Measurements from ENCODE around the gene AURKB. TPM values are rescaled to one million over a fixed set of nuclear protein-coding genes. Genes with fewer than 3 reads are reported as not detected.

Gene AURKB
- total RNA-seq, 1 donor from 2014 or later = 15.7 TPM

DNA sequence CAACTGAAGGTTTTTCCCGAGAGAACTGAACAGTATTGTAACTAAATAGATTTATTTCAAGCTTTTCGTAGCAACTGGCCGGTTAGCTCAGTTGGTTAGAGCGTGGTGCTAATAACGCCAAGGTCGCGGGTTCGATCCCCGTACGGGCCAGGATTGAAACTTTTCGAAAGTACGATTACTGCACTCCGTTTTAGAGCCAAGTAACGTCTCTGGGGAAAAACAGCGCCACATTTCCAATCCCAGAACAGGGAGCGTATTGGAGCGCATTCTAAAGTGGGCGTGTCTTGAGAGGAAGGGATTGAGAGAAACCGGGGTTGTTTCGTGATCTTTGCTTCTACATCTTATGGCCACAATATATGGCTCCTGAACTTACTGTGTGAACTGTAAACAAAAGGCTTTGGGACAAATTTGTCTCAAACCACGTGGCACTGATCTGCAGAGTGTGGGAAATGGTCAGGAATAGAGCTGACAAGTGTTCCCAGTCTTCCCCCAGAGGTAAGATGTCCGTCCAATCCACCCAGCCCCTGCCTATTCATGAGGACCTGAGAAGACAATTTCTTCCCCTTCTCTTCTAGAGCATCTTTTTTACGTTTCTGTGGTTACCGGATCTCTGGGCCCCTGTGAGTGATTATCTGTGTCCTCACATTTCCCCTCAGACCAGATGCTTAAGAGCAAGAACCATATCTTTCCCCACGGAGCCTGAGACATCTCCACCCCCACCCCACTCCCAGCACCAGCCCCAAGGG, 22.7 kb downstream of the AURKB start:
- no peak overlapping the region for H3K4me3 Mint-ChIP-seq (ENCODE audit: unreplicated experiment)
- no peak overlapping the region for H3K27ac Mint-ChIP-seq (ENCODE audit: unreplicated experiment)
- no peaks in the 10 kb centered on the region for H3K9me3 Mint-ChIP-seq (ENCODE audit: unreplicated experiment)
- DNase-seq (ENCODE audit: extremely low spot score, unreplicated experiment) = peak; percentile 97
- peaks cover 9% of the 10 kb centered on the region for H3K4me1 Mint-ChIP-seq (ENCODE audit: unreplicated experiment)
- TF ChIP-seq, protein P1, sequence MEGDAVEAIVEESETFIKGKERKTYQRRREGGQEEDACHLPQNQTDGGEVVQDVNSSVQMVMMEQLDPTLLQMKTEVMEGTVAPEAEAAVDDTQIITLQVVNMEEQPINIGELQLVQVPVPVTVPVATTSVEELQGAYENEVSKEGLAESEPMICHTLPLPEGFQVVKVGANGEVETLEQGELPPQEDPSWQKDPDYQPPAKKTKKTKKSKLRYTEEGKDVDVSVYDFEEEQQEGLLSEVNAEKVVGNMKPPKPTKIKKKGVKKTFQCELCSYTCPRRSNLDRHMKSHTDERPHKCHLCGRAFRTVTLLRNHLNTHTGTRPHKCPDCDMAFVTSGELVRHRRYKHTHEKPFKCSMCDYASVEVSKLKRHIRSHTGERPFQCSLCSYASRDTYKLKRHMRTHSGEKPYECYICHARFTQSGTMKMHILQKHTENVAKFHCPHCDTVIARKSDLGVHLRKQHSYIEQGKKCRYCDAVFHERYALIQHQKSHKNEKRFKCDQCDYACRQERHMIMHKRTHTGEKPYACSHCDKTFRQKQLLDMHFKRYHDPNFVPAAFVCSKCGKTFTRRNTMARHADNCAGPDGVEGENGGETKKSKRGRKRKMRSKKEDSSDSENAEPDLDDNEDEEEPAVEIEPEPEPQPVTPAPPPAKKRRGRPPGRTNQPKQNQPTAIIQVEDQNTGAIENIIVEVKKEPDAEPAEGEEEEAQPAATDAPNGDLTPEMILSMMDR (IDR thresholded peaks at IDR 0.05) = no peak
- peaks cover 1% of the 10 kb centered on the region for H3K27me3 Mint-ChIP-seq (ENCODE audit: unreplicated experiment)
- no peaks in the 10 kb centered on the region for H3K36me3 Mint-ChIP-seq (ENCODE audit: unreplicated experiment)

DNA sequence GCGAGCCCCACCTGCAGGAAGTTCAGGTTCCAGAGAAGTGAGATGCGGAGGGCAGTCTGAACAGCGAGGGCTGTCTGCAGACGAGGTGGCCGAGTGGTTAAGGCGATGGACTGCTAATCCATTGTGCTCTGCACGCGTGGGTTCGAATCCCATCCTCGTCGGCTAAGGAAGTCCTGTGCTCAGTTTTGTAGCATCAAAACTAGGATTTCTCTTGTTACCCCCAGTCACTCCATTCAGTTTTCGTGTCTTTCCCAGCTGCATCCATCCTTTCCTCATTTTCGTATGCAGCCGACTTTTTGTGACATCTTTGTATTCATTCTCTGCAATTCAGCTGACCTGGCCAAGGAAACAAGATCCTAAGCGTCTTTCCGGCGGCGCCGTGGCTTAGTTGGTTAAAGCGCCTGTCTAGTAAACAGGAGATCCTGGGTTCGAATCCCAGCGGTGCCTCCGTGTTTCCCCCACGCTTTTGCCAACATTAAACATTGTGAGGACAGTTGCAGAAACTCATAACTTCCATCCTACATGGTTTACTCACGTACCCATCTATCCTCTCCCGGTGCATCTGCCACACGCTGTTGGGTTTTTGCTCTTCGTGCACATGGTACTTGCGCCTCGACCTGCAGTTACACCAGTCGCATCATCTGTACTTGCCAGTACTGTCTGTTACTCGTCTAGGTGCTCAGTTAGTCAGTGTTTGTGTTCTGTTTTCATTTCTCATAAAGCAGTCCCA, 23.4 kb downstream of the AURKB start:
- no peaks in the 10 kb centered on the region for H3K36me3 Mint-ChIP-seq (ENCODE audit: unreplicated experiment)

DNA sequence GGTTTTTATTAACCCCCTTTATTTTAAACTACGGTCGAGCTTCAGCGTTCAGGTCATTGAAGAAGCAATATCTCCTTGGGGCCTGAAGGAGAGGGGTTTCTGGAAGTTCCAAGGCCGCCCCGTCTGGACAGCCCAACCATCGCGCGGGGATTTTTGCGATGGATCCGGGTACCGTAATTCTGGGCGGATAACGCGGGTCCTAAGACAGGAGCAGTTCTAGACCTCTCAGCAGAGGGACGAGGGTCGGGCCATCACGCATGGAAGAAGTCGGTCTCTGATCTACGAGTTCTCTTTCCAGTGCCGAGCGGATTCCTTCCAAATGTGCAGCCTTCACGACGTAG, 24.0 kb downstream of the AURKB start:
- H3K27ac Mint-ChIP-seq (ENCODE audit: unreplicated experiment) = no peak overlapping the region
- H3K4me1 Mint-ChIP-seq (ENCODE audit: unreplicated experiment) = peaks cover 9% of the 10 kb centered on the region
- H3K36me3 Mint-ChIP-seq (ENCODE audit: unreplicated experiment) = no peaks in the 10 kb centered on the region
- TF ChIP-seq, protein P1 (IDR thresholded peaks at IDR 0.05) = no peak
- no peak overlapping the region for H3K4me3 Mint-ChIP-seq (ENCODE audit: unreplicated experiment)
- H3K9me3 Mint-ChIP-seq (ENCODE audit: unreplicated experiment) = no peaks in the 10 kb centered on the region
- DNase-seq (ENCODE audit: extremely low spot score, unreplicated experiment) = no peak
- H3K27me3 Mint-ChIP-seq (ENCODE audit: unreplicated experiment) = peaks cover 2% of the 10 kb centered on the region

More for the DNA sequence above, 23.4 kb downstream of the AURKB start:
- H3K27ac Mint-ChIP-seq (ENCODE audit: unreplicated experiment) = no peak overlapping the region
- H3K4me1 Mint-ChIP-seq (ENCODE audit: unreplicated experiment) = peaks cover 9% of the 10 kb centered on the region
- DNase-seq (ENCODE audit: extremely low spot score, unreplicated experiment) = peak; percentile 97
- no peak overlapping the region for H3K4me3 Mint-ChIP-seq (ENCODE audit: unreplicated experiment)
- TF ChIP-seq, protein P1 (IDR thresholded peaks at IDR 0.05) = peak; percentile 52
- H3K9me3 Mint-ChIP-seq (ENCODE audit: unreplicated experiment) = no peaks in the 10 kb centered on the region
- peaks cover 2% of the 10 kb centered on the region for H3K27me3 Mint-ChIP-seq (ENCODE audit: unreplicated experiment)

DNA sequence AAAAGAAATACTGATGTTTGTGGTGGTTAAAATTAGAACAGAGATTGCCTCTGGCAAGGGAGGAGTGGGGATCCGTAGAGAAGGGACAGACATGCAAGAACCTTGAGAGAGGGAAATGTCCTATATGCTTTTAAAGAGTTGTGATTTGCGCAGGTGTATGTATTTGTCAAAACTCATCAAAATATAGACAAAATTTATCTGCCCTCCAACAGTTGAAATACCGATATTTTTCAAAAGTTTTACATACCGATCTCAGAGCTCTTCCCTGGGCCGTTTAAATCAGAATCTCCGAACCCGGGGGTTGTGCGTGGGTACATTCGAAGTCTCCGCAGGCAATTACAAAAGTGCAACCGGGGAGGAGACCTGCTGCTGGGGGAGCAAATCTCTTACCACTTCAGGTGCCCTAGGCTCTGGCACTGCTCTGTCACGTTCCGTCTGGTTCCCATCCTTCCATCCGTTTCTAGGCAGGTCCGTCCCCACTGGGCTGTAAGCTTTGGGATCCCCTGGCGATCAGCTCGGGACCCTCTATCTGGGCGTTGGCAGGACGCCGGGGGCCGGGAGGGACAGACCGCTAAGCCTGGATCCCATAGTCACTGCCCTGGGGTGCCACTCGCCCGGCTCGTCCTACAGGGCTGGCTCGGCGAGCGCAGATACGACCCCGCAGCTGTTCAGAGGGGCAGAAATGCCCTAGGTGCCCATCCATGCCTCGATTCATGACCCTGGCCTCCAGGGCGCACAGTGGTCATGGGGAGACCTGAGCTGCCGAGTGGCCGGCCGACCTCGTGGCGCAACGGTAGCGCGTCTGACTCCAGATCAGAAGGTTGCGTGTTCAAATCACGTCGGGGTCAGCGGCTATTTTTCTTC, 24.6 kb downstream of the AURKB start:
- Mint-ChIP-seq H3K4me1 (ENCODE audit: unreplicated experiment) (peaks cover 8% of the 10 kb centered on the region), H3K27ac (ENCODE audit: unreplicated experiment) (no peak overlapping the region), H3K9me3 (ENCODE audit: unreplicated experiment) (no peaks in the 10 kb centered on the region), H3K36me3 (ENCODE audit: unreplicated experiment) (no peaks in the 10 kb centered on the region), H3K27me3 (ENCODE audit: unreplicated experiment) (peaks cover 2% of the 10 kb centered on the region), H3K4me3 (ENCODE audit: unreplicated experiment) (no peak overlapping the region)
- TF ChIP-seq, protein P1 (IDR thresholded peaks at IDR 0.05) = no peak
- peak; percentile 94 for DNase-seq (ENCODE audit: extremely low spot score, unreplicated experiment)

Measured in osteocyte (in vitro differentiated cells).